OCI-LY7 (cell line): Measurements from ENCODE around the gene DYNC1I1. TPM values are rescaled to one million over a fixed set of nuclear protein-coding genes. Genes with fewer than 3 reads are reported as not detected.

Experiments
- BruUV-seq: library from RNA; stranded (reverse); fragments of 400-500 nt; replicated peaks from 2 replicates; lab custom pipeline; 2021; lab: Mats Ljungman, UMichigan
- CTCF ChIA-PET: fragments of 300-600 bp; sonication (Branson Sonifier 250); formaldehyde crosslinking; loops from one replicate; lab custom pipeline; 2022; ENCODE audit warnings: antibody characterized with exemption; ENCODE audit not compliant: unreplicated experiment; lab: Charles Lee
- POLR2A ChIA-PET: fragments of 300-600 bp; sonication (Branson Sonifier 250); formaldehyde crosslinking; loops from one replicate; lab custom pipeline; 2022; ENCODE audit warnings: antibody characterized with exemption; lab: Charles Lee
- DNase-seq: peaks from one replicate; pipeline ENCODE4 v3.0.0-alpha.2; 2015; ENCODE audit warnings: low spot score
- H2AFZ ChIP-seq: fragments of 200-600 bp; sonication (generic), shearing (Covaris generic); 2 replicates; pipeline ENCODE4 v1.6.1; 2014; ENCODE audit warnings: mild to moderate bottlenecking, antibody characterized with exemption, low read length, moderate library complexity
- H3K27ac ChIP-seq: fragments of 200-600 bp; sonication (generic); 2 replicates; pipeline ENCODE4 v1.5.1; 2014; ENCODE audit warnings: mixed run types, low read depth, mild to moderate bottlenecking, moderate library complexity, low read length, inconsistent platforms; ENCODE audit not compliant: poor library complexity, severe bottlenecking
- H3K36me3 ChIP-seq: fragments of 200-600 bp; sonication (generic); 2 replicates; pipeline ENCODE4 v1.6.1; 2014; ENCODE audit warnings: mild to moderate bottlenecking, antibody characterized with exemption, low read length, moderate library complexity, mixed read lengths; ENCODE audit not compliant: insufficient read depth
- H3K4me1 ChIP-seq: fragments of 200-600 bp; sonication (generic); 2 replicates; pipeline ENCODE4 v1.5.1; 2014; ENCODE audit warnings: mild to moderate bottlenecking, low read length; ENCODE audit not compliant: insufficient read depth, poor library complexity, severe bottlenecking
- H3K4me2 ChIP-seq: fragments of 200-600 bp; sonication (generic); 2 replicates; pipeline ENCODE4 v1.6.1; 2014; ENCODE audit warnings: mild to moderate bottlenecking, low read length
- H3K4me3 ChIP-seq: fragments of 200-600 bp; sonication (generic); 2 replicates; pipeline ENCODE4 v1.5.1; 2014; ENCODE audit warnings: mild to moderate bottlenecking, low read depth, low read length; ENCODE audit not compliant: poor library complexity, severe bottlenecking
- H3K79me2 ChIP-seq: fragments of 200-600 bp; sonication (generic); 2 replicates; pipeline ENCODE4 v1.6.1; 2016; ENCODE audit warnings: low read depth, mild to moderate bottlenecking, low read length, moderate library complexity, mixed read lengths; ENCODE audit not compliant: insufficient read depth
- H3K9me2 ChIP-seq: fragments of 200-600 bp; sonication (generic); 2 replicates; pipeline ENCODE4 v1.6.1; 2016; ENCODE audit warnings: mild to moderate bottlenecking, low read length, mixed read lengths; ENCODE audit not compliant: insufficient read depth
- H3K9me3 ChIP-seq: fragments of 200-600 bp; sonication (generic); 2 replicates; pipeline ENCODE4 v1.6.1; 2014; ENCODE audit warnings: mild to moderate bottlenecking, mixed run types, low read length, mixed read lengths
- H4K20me1 ChIP-seq: fragments of 200-600 bp; sonication (generic); 2 replicates; pipeline ENCODE4 v1.6.1; 2014; ENCODE audit warnings: mild to moderate bottlenecking, antibody characterized with exemption, low read length, moderate library complexity, mixed read lengths; ENCODE audit not compliant: insufficient read depth
- EZH2phosphoT487 ChIP-seq: fragments of 200-600 bp; sonication (generic); IDR thresholded peaks from 2 replicates; pipeline ENCODE4 v1.6.1; 2018; ENCODE audit warnings: low read depth, borderline replicate concordance, mild to moderate bottlenecking, mixed run types, antibody characterized with exemption, low read length, moderate library complexity, mixed read lengths
- intact Hi-C: fragments of 100-400 bp; cut with micrococcal nuclease; formaldehyde crosslinking; loops from one replicate; pipeline ENCODE4 v1.10.0; 2022; ENCODE audit not compliant: unreplicated experiment
- total RNA-seq, 2 experiments: library from RNA; depleted of rRNA in 1 of 2; stranded (reverse); fragments of >200 nt in 1 of 2; shearing (Covaris generic) in 1 of 2; gene quantifications; 2 replicates each; pipeline ENCODE4 v1.2.3, GENCODE V29; 2014 to 2022
- TF ChIP-seq, protein P1 (sequence below): fragments of 200-600 bp; sonication (generic); conservative IDR thresholded peaks from 2 replicates; pipeline ENCODE4 v1.5.1; 2014; ENCODE audit warnings: mild to moderate bottlenecking, antibody characterized with exemption, low read length, moderate library complexity, mixed read lengths

DYNC1I1 gene
- total RNA-seq, 2 experiments from 2014 or later = not detected

DNA sequence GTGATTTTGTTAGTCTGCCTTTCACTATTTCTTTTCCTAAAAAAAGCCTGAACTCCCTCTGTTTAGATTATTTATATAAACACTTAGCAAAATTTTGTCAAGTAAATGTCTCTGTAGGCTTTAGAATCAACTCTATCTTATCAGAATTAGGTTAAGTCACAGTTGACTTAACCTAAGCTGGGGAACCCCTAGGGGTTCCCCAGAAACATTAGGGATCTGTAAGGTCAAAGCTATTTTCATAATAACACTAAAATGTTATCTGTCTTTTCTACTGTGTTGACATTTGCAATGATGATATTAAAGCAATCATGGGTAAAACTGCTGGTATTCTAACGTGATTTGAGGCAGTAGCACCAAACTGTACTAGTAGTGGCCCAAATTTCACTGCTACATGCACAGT is 24.3 kb downstream of the DYNC1I1 start:
- TF ChIP-seq, protein P1, sequence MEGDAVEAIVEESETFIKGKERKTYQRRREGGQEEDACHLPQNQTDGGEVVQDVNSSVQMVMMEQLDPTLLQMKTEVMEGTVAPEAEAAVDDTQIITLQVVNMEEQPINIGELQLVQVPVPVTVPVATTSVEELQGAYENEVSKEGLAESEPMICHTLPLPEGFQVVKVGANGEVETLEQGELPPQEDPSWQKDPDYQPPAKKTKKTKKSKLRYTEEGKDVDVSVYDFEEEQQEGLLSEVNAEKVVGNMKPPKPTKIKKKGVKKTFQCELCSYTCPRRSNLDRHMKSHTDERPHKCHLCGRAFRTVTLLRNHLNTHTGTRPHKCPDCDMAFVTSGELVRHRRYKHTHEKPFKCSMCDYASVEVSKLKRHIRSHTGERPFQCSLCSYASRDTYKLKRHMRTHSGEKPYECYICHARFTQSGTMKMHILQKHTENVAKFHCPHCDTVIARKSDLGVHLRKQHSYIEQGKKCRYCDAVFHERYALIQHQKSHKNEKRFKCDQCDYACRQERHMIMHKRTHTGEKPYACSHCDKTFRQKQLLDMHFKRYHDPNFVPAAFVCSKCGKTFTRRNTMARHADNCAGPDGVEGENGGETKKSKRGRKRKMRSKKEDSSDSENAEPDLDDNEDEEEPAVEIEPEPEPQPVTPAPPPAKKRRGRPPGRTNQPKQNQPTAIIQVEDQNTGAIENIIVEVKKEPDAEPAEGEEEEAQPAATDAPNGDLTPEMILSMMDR = no peak
- TF ChIP-seq EZH2phosphoT487 = no peak
- H4K20me1 ChIP-seq = no peaks in the 10 kb centered on the region
- POLR2A ChIA-PET = no interaction called here

DNA sequence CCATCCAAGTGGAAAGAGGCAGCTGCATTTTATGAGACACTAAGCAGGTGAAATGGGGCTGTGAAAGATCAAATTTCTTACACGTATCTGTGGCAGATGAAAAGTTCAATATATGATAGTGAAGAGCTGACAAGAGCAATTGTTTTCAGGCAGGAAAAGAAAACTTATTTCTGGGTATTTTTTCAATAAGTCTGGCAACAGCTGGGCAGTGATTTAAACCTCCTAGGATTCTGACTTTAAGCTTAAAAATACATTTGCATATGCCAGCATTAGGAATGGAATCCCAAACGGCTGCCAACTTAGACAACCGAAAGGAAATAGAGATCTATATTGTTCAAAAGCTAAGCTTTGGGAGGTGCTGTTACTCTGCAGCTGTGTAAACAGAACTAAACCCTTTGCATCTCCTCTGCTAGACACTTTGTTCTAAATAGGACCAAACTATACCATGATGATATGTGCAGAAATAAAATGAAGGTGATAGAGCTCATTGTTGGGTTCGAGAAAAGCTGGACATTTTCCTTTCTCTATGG is 26.1 kb downstream of the DYNC1I1 start:
- POLR2A ChIA-PET = interaction anchor here (1.1 to 1.4 kb wide), 2 partner anchors 9 to 10 kb away, joined by 3 to 5 read pairs; no protein-coding TSS in a partner anchor

More for the DNA sequence above, 24.3 kb downstream of the DYNC1I1 start:
- Histone ChIP-seq H3K27ac (no peak overlapping the region), H3K4me2 (no peak overlapping the region), H3K9me3 (no peaks in the 10 kb centered on the region), H3K4me1 (no peaks in the 10 kb centered on the region), H3K4me3 (no peak overlapping the region), H3K9me2 (no peaks in the 10 kb centered on the region), H3K79me2 (no peaks in the 10 kb centered on the region), H2AFZ (no peak overlapping the region), H3K36me3 (no peaks in the 10 kb centered on the region)
- no TSS peak for BruUV-seq
- DNase-seq = no peak
- CTCF ChIA-PET = no interaction called here
- intact Hi-C loops = no loop called here

DNA sequence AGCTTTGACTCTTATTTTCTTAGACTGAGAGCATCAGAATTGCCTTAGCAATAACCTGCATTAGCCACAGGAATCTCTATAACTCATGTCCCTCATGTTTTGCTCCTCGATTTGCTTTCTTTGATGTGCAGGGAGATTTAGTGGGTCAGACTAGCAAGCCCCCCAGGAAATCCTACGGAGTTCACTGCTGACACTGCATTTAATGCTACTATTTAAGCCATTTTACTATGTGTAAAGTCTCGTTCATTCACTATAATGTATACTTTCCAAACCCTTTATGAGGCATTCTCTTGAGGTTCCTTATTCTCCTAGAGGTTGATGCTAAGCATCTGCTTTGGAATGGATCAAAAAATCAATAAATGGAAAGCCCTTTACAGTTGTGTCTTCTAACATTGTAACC is 28.4 kb downstream of the DYNC1I1 start:
- no peak overlapping the region for H2AFZ ChIP-seq
- H3K27ac ChIP-seq = no peak overlapping the region
- ChIA-PET POLR2A (no interaction called here), CTCF (no interaction called here)
- intact Hi-C loops = no loop called here
- H4K20me1 ChIP-seq = no peaks in the 10 kb centered on the region
- DNase-seq = no peak
- H3K4me1 ChIP-seq = no peaks in the 10 kb centered on the region
- no peaks in the 10 kb centered on the region for H3K9me3 ChIP-seq
- H3K9me2 ChIP-seq = no peaks in the 10 kb centered on the region
- TF ChIP-seq, protein P1 = no peak
- no peak for TF ChIP-seq EZH2phosphoT487
- no peak overlapping the region for H3K4me2 ChIP-seq
- no peak overlapping the region for H3K4me3 ChIP-seq
- no peaks in the 10 kb centered on the region for H3K79me2 ChIP-seq
- no TSS peak for BruUV-seq
- H3K36me3 ChIP-seq = no peaks in the 10 kb centered on the region

More for the DNA sequence above, 26.1 kb downstream of the DYNC1I1 start:
- no peaks in the 10 kb centered on the region for H3K79me2 ChIP-seq
- H3K4me1 ChIP-seq = no peaks in the 10 kb centered on the region
- H4K20me1 ChIP-seq = no peaks in the 10 kb centered on the region
- no peak overlapping the region for H3K4me3 ChIP-seq
- DNase-seq = no peak
- TF ChIP-seq, protein P1 = no peak
- no peak for TF ChIP-seq EZH2phosphoT487
- H3K36me3 ChIP-seq = no peaks in the 10 kb centered on the region
- H3K9me2 ChIP-seq = no peaks in the 10 kb centered on the region
- no peak overlapping the region for H3K27ac ChIP-seq
- no peak overlapping the region for H2AFZ ChIP-seq
- CTCF ChIA-PET = no interaction called here
- no peak overlapping the region for H3K4me2 ChIP-seq
- BruUV-seq = no TSS peak
- intact Hi-C loops = no loop called here
- no peaks in the 10 kb centered on the region for H3K9me3 ChIP-seq
